Esophagus squamous epithelium (tissue), 5 donors: ENCODE results near the gene GRIP1. TPM values are rescaled to one million over a fixed set of nuclear protein-coding genes. Genes with fewer than 3 reads are reported as not detected.

Experiments used
- DNase-seq: peaks from one replicate; lab custom pipeline; 2025; lab: John Stamatoyannopoulos, UW
- H3K27ac ChIP-seq, 4 donors: fragments of 200-600 bp; sonication (generic); one replicate each; pipeline ENCODE4 v1.5.1; 2016 to 2019; ENCODE audit warnings: mild to moderate bottlenecking in 1 of 4
- H3K27me3 ChIP-seq, 4 donors: fragments of 200-600 bp; sonication (generic); 1 replicate in 3 of 4; 2 replicates in 1 of 4; pipeline versions ENCODE4 v1.5.1 to v1.6.0; 2017 to 2021; ENCODE audit warnings: antibody characterized with exemption in 1 of 4
- H3K36me3 ChIP-seq, 3 donors: fragments of 200-600 bp; sonication (generic); one replicate each; pipeline ENCODE4 v1.5.1; 2016 to 2019
- H3K4me1 ChIP-seq, 3 donors: fragments of 200-600 bp; sonication (generic); one replicate each; pipeline ENCODE4 v1.5.1; 2017 to 2019
- H3K4me3 ChIP-seq, 4 donors: fragments of 200-600 bp; sonication (generic); 1 replicate in 3 of 4; 2 replicates in 1 of 4; pipeline ENCODE4 v1.5.1; 2016 to 2019; ENCODE audit warnings: mild to moderate bottlenecking in 2 of 4, moderate library complexity in 1 of 4
- H3K9me3 ChIP-seq, 3 donors: fragments of 200-600 bp; sonication (generic); one replicate each; pipeline ENCODE4 v1.5.1; 2016 to 2019
- CTCF ChIP-seq, 6 experiments: fragments of 450-650 bp in 4 of 6; fragments of 200-600 bp in 2 of 6; sonication (generic) in 2 of 6; IDR thresholded peaks; one replicate each; pipeline ENCODE4 v1.5.1; 2016 to 2019; ENCODE audit warnings: antibody characterized with exemption in 6 of 6, mild to moderate bottlenecking in 4 of 6, moderate library complexity in 4 of 6
- POLR2A ChIP-seq, 4 donors: fragments of 450-650 bp; IDR thresholded peaks; one replicate each; pipeline ENCODE4 v1.6.1; 2017; ENCODE audit warnings: antibody characterized with exemption in 4 of 4, mild to moderate bottlenecking in 4 of 4, moderate library complexity in 3 of 4
- WGBS, 2 donors: methylation state at CpG; one replicate each; pipeline ENCODE4 v1.1.5; 2018; 5-methylcytosine and 5-hydroxymethylcytosine counted together
- intact Hi-C: fragments of 100-400 bp; cut with DNase I; formaldehyde crosslinking; loops from one replicate; pipeline ENCODE4 v1.15.0; 2022
- total RNA-seq, 4 donors: library from RNA; depleted of rRNA; stranded (reverse); fragments of >200 nt; gene quantifications; one replicate each; pipeline ENCODE4 v1.1.0, GENCODE V29; 2016
- donor health status: DM: yes; HTN: yes; CAD: no.

Gene GRIP1
- total RNA-seq, 4 donors from 2014 or later, result 4.9 to 15.9 (median 11.0) TPM

GRCh38 chr12:66636771-66637170 is 42.1 kb downstream of the GRIP1 start:
- no peak overlapping the region for H3K27ac ChIP-seq
- peaks cover 0 to 11% (median 0%) of the 10 kb centered on the region in 4 donors for H3K27me3 ChIP-seq
- 71 to 74% methylated on average over 3 of the region's 3 CpGs for whole genome bisulfite sequencing, 2 donors
- no peak for TF ChIP-seq CTCF (IDR thresholded peaks at IDR 0.05)
- TF ChIP-seq POLR2A (IDR thresholded peaks at IDR 0.05), result no peak
- H3K36me3 ChIP-seq, result no peaks in the 10 kb centered on the region
- H3K4me3 ChIP-seq, result no peak overlapping the region
- DNase-seq, result no peak
- intact Hi-C loops, result no loop called here
- peaks cover 0 to 20% (median 0%) of the 10 kb centered on the region in 3 donors for H3K4me1 ChIP-seq
- no peaks in the 10 kb centered on the region for H3K9me3 ChIP-seq

DNA sequence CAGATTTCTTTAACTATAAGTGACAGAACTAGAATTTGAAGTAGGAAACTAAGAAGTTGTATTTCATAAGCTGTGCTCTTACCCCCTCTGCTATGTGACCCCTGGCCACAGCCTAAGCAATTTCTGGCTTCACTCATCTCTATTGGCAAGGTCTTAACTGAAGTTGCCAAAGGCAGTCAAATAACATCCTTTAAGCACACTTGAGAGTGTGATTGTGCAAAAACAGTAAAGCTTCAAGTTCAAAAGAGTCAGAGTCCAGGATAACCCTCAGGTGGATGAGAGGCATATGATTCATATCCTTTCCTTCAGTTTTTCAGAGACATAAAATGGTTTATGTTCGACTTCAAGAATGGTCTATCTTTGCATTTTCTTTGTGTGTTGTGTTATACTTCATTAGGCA is 45.2 kb downstream of the GRIP1 start:
- no peaks in the 10 kb centered on the region for H3K36me3 ChIP-seq
- no peak overlapping the region for H3K27ac ChIP-seq
- peaks cover 0 to 13% (median 0%) of the 10 kb centered on the region in 3 donors for H3K4me1 ChIP-seq
- H3K9me3 ChIP-seq, result no peaks in the 10 kb centered on the region
- H3K27me3 ChIP-seq, result no peaks in the 10 kb centered on the region
- intact Hi-C loops, result no loop called here
- no peak for TF ChIP-seq POLR2A (IDR thresholded peaks at IDR 0.05)
- no peak for TF ChIP-seq CTCF (IDR thresholded peaks at IDR 0.05)
- H3K4me3 ChIP-seq, result no peak overlapping the region
- DNase-seq, result no peak
- WGBS, 2 donors, result 27 to 48% methylated on average over 1 of the region's 1 CpG

GRCh38 chr12:66629138-66629870 is 49.6 kb downstream of the GRIP1 start:
- intact Hi-C loops, result no loop called here
- Histone ChIP-seq H3K9me3 (no peaks in the 10 kb centered on the region), H3K27ac (no peak overlapping the region), H3K27me3 (peaks cover 0 to 4% (median 0%) of the 10 kb centered on the region in 4 donors), H3K4me3 (no peak overlapping the region), H3K4me1 (peaks cover 0 to 11% (median 0%) of the 10 kb centered on the region in 3 donors), H3K36me3 (no peaks in the 10 kb centered on the region)
- WGBS, 2 donors, result 42 to 52% methylated on average over 5 of the region's 5 CpGs
- DNase-seq, result no peak
- no peak for TF ChIP-seq POLR2A (IDR thresholded peaks at IDR 0.05)
- no peak for TF ChIP-seq CTCF (IDR thresholded peaks at IDR 0.05)

DNA sequence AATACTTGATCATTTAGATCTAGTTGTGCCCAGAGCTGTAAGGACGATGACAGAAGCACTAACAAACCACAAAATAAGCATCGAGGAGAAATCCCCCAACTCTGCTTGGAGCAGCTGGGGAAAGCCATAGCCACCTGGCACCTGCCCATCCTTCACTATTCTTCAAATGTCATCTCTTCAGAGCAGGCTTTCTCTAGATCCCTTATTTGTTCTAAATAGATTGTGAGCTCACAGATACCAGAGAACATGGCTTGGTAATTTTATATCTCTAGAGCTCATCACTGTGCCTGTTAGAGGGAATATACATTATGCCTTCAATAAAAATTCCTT is 50.9 kb downstream of the GRIP1 start:
- no peak overlapping the region for H3K4me3 ChIP-seq
- H3K36me3 ChIP-seq, result no peaks in the 10 kb centered on the region
- WGBS, 2 donors, result 46 to 49% methylated on average over 2 of the region's 2 CpGs
- peaks cover 0 to 4% (median 0%) of the 10 kb centered on the region in 4 donors for H3K27me3 ChIP-seq
- no peak for DNase-seq
- intact Hi-C loops, result no loop called here
- H3K4me1 ChIP-seq, result no peaks in the 10 kb centered on the region
- no peaks in the 10 kb centered on the region for H3K9me3 ChIP-seq
- TF ChIP-seq CTCF (IDR thresholded peaks at IDR 0.05), result no peak
- no peak for TF ChIP-seq POLR2A (IDR thresholded peaks at IDR 0.05)
- H3K27ac ChIP-seq, result no peak overlapping the region

GRCh38 chr12:66627270-66627987 is 51.4 kb downstream of the GRIP1 start:
- Histone ChIP-seq H3K36me3 (no peaks in the 10 kb centered on the region), H3K4me3 (no peak overlapping the region), H3K27ac (no peak overlapping the region), H3K9me3 (no peaks in the 10 kb centered on the region), H3K27me3 (peaks cover 0 to 4% (median 0%) of the 10 kb centered on the region in 4 donors), H3K4me1 (no peaks in the 10 kb centered on the region)
- WGBS, 2 donors, result 58 to 72% methylated on average over 4 of the region's 4 CpGs
- TF ChIP-seq POLR2A (IDR thresholded peaks at IDR 0.05), result no peak
- no peak for TF ChIP-seq CTCF (IDR thresholded peaks at IDR 0.05)
- intact Hi-C loops, result no loop called here
- no peak for DNase-seq
